Rectal smooth muscle tissue (tissue), 1 donor: ENCODE measurements around the gene GRM8.

ENCODE experiments used
- H3K27ac ChIP-seq: one replicate; pipeline ENCODE4 v1.7.0; 2013; ENCODE audit warnings: low read depth, low read length, inconsistent platforms
- H3K27me3 ChIP-seq: one replicate; pipeline ENCODE4 v1.7.0; 2013; ENCODE audit warnings: low read length; ENCODE audit not compliant: control insufficient read depth, insufficient read depth
- H3K36me3 ChIP-seq: one replicate; pipeline ENCODE4 v1.7.0; 2013; ENCODE audit warnings: low read length; ENCODE audit not compliant: control insufficient read depth, insufficient read depth
- H3K4me1 ChIP-seq: one replicate; pipeline ENCODE4 v1.7.0; 2013; ENCODE audit warnings: low read length; ENCODE audit not compliant: control insufficient read depth, insufficient read depth
- H3K4me3 ChIP-seq: one replicate; pipeline ENCODE4 v1.7.0; 2013; ENCODE audit warnings: low read length
- H3K9ac ChIP-seq: one replicate; pipeline ENCODE4 v1.7.0; 2013; ENCODE audit warnings: low read length

Gene GRM8

GRCh38 chr7:126979722-126980121, 273.0 kb downstream of the GRM8 start:
- H3K9ac ChIP-seq = no peak overlapping the region
- no peaks in the 10 kb centered on the region for H3K36me3 ChIP-seq
- no peaks in the 10 kb centered on the region for H3K4me1 ChIP-seq
- no peak overlapping the region for H3K27ac ChIP-seq
- no peak overlapping the region for H3K4me3 ChIP-seq
- no peaks in the 10 kb centered on the region for H3K27me3 ChIP-seq

- no peaks in the 10 kb centered on the region for H3K36me3 ChIP-seq
- no peaks in the 10 kb centered on the region for H3K27me3 ChIP-seq
- H3K4me1 ChIP-seq = no peaks in the 10 kb centered on the region
- H3K4me3 ChIP-seq = no peak overlapping the region
- H3K27ac ChIP-seq = no peak overlapping the region
- no peak overlapping the region for H3K9ac ChIP-seq
Measured at GRCh38 chr7:126978865-126979264, 273.9 kb downstream of the GRM8 start.

- H3K4me1 ChIP-seq = no peaks in the 10 kb centered on the region
- H3K27ac ChIP-seq = no peak overlapping the region
- no peaks in the 10 kb centered on the region for H3K36me3 ChIP-seq
- H3K4me3 ChIP-seq = no peak overlapping the region
- H3K27me3 ChIP-seq = no peaks in the 10 kb centered on the region
- no peak overlapping the region for H3K9ac ChIP-seq
Measured at GRCh38 chr7:126973066-126973465, 279.7 kb downstream of the GRM8 start.

GRCh38 chr7:126972571-126972970, 280.2 kb downstream of the GRM8 start:
- Histone ChIP-seq H3K27me3 (no peaks in the 10 kb centered on the region), H3K4me3 (no peak overlapping the region), H3K36me3 (no peaks in the 10 kb centered on the region), H3K4me1 (no peaks in the 10 kb centered on the region), H3K9ac (no peak overlapping the region), H3K27ac (no peak overlapping the region)

GRCh38 chr7:126959649-126960048, 293.1 kb downstream of the GRM8 start:
- Histone ChIP-seq H3K27me3 (no peaks in the 10 kb centered on the region), H3K36me3 (no peaks in the 10 kb centered on the region), H3K4me1 (no peaks in the 10 kb centered on the region), H3K9ac (no peak overlapping the region), H3K4me3 (no peak overlapping the region), H3K27ac (no peak overlapping the region)

GRCh38 chr7:126958367-126958766, 294.4 kb downstream of the GRM8 start:
- no peak overlapping the region for H3K4me3 ChIP-seq
- no peaks in the 10 kb centered on the region for H3K27me3 ChIP-seq
- H3K4me1 ChIP-seq = no peaks in the 10 kb centered on the region
- no peak overlapping the region for H3K9ac ChIP-seq
- no peaks in the 10 kb centered on the region for H3K36me3 ChIP-seq
- H3K27ac ChIP-seq = no peak overlapping the region

GRCh38 chr7:126957443-126957842, 295.3 kb downstream of the GRM8 start:
- Histone ChIP-seq H3K4me3 (no peak overlapping the region), H3K36me3 (no peaks in the 10 kb centered on the region), H3K9ac (no peak overlapping the region), H3K4me1 (no peaks in the 10 kb centered on the region), H3K27me3 (no peaks in the 10 kb centered on the region), H3K27ac (no peak overlapping the region)

- H3K27ac ChIP-seq = no peak overlapping the region
- no peak overlapping the region for H3K4me3 ChIP-seq
- no peaks in the 10 kb centered on the region for H3K36me3 ChIP-seq
- no peaks in the 10 kb centered on the region for H3K4me1 ChIP-seq
- H3K27me3 ChIP-seq = no peaks in the 10 kb centered on the region
- no peak overlapping the region for H3K9ac ChIP-seq
Measured at GRCh38 chr7:126953461-126953860, 299.3 kb downstream of the GRM8 start.

- H3K36me3 ChIP-seq = no peaks in the 10 kb centered on the region
- H3K9ac ChIP-seq = no peak overlapping the region
- H3K27ac ChIP-seq = no peak overlapping the region
- no peak overlapping the region for H3K4me3 ChIP-seq
- no peaks in the 10 kb centered on the region for H3K4me1 ChIP-seq
- no peaks in the 10 kb centered on the region for H3K27me3 ChIP-seq
Measured at GRCh38 chr7:126948664-126949063, 304.1 kb downstream of the GRM8 start.

GRCh38 chr7:126940723-126941307, 311.9 kb downstream of the GRM8 start:
- no peak overlapping the region for H3K27ac ChIP-seq
- no peaks in the 10 kb centered on the region for H3K36me3 ChIP-seq
- no peak overlapping the region for H3K9ac ChIP-seq
- no peaks in the 10 kb centered on the region for H3K27me3 ChIP-seq
- no peak overlapping the region for H3K4me3 ChIP-seq
- no peaks in the 10 kb centered on the region for H3K4me1 ChIP-seq

GRCh38 chr7:126937171-126937570, 315.6 kb downstream of the GRM8 start:
- H3K9ac ChIP-seq = no peak overlapping the region
- H3K36me3 ChIP-seq = no peaks in the 10 kb centered on the region
- H3K27me3 ChIP-seq = no peaks in the 10 kb centered on the region
- no peak overlapping the region for H3K4me3 ChIP-seq
- H3K27ac ChIP-seq = no peak overlapping the region
- no peaks in the 10 kb centered on the region for H3K4me1 ChIP-seq

- no peak overlapping the region for H3K27ac ChIP-seq
- no peak overlapping the region for H3K4me3 ChIP-seq
- no peak overlapping the region for H3K9ac ChIP-seq
- no peaks in the 10 kb centered on the region for H3K36me3 ChIP-seq
- no peaks in the 10 kb centered on the region for H3K27me3 ChIP-seq
- no peaks in the 10 kb centered on the region for H3K4me1 ChIP-seq
Measured at GRCh38 chr7:126931581-126931980, 321.2 kb downstream of the GRM8 start.

- H3K36me3 ChIP-seq = no peaks in the 10 kb centered on the region
Measured at GRCh38 chr7:126930166-126930565, 322.6 kb downstream of the GRM8 start.

More at GRCh38 chr7:126930166-126930565, 322.6 kb downstream of the GRM8 start:
- H3K27me3 ChIP-seq = no peaks in the 10 kb centered on the region
- no peak overlapping the region for H3K4me3 ChIP-seq
- H3K9ac ChIP-seq = no peak overlapping the region
- H3K27ac ChIP-seq = no peak overlapping the region
- no peaks in the 10 kb centered on the region for H3K4me1 ChIP-seq
